IMR-90 (cell line): ENCODE measurements around the gene CLSTN3. TPM values are rescaled to one million over a fixed set of nuclear protein-coding genes. Genes with fewer than 3 reads are reported as not detected.

Source experiments
- ATAC-seq: fragments of 200-7000 bp; cut with Tn5 transposase; 2 replicates; pipeline ENCODE4 v1.9.1; 2020; ENCODE audit warnings: low read depth, mild to moderate bottlenecking, moderate library complexity
- BruUV-seq: library from RNA; stranded (reverse); fragments of 400-500 nt; replicated peaks from 2 replicates; lab custom pipeline; 2021; lab: Mats Ljungman, UMichigan
- CTCF ChIA-PET: fragments of 300-600 bp; formaldehyde crosslinking; extraction: SDS; loops from one replicate; lab custom pipeline; 2021; ENCODE audit warnings: antibody characterized with exemption; lab: Yijun Ruan, JAX
- POLR2A ChIA-PET: fragments of 300-600 bp; sonication (Branson Sonifier 250); formaldehyde crosslinking; loops from one replicate; lab custom pipeline; 2022; ENCODE audit warnings: antibody characterized with exemption; ENCODE audit not compliant: unreplicated experiment; lab: Charles Lee
- DNase-seq: peaks from one replicate; pipeline ENCODE4 v3.0.0; 2013
- H2AFZ ChIP-seq: replicated peaks from 2 replicates; pipeline ENCODE3; 2013; ENCODE audit warnings: low read length, mild to moderate bottlenecking; ENCODE audit not compliant: poor library complexity
- H2AK5ac ChIP-seq: 2 replicates; pipeline ENCODE4 v1.6.1; 2013; ENCODE audit warnings: low read depth, low read length, inconsistent platforms
- H2AK9ac ChIP-seq: replicated peaks from 2 replicates; pipeline ENCODE3; 2013; ENCODE audit warnings: mild to moderate bottlenecking, low read depth, low read length, moderate library complexity; ENCODE audit not compliant: poor library complexity
- H2BK120ac ChIP-seq: 2 replicates; pipeline ENCODE4 v1.6.1; 2013; ENCODE audit warnings: low read depth, low read length, inconsistent platforms
- H2BK15ac ChIP-seq: 3 replicates; pipeline ENCODE4 v1.6.1; 2013; ENCODE audit warnings: low read depth, low read length, inconsistent platforms
- H2BK20ac ChIP-seq: 2 replicates; pipeline ENCODE4 v1.6.1; 2013; ENCODE audit warnings: low read depth, mild to moderate bottlenecking, inconsistent platforms, low read length, moderate library complexity
- H2BK5ac ChIP-seq: 2 replicates; pipeline ENCODE4 v1.6.1; 2013; ENCODE audit warnings: mild to moderate bottlenecking, low read depth, low read length, inconsistent platforms; ENCODE audit not compliant: poor library complexity, severe bottlenecking
- H3K14ac ChIP-seq: replicated peaks from 2 replicates; pipeline ENCODE4 v1.6.1; 2013; ENCODE audit warnings: low read depth, low read length, inconsistent platforms
- H3K18ac ChIP-seq: 2 replicates; pipeline ENCODE4 v1.6.1; 2013; ENCODE audit warnings: low read depth, low read length, control low read depth
- H3K23ac ChIP-seq: 2 replicates; pipeline ENCODE4 v1.6.1; 2013; ENCODE audit warnings: low read depth, low read length, inconsistent platforms
- H3K27ac ChIP-seq: 2 replicates; pipeline ENCODE4 v1.5.1; 2013; ENCODE audit warnings: mild to moderate bottlenecking, control low read depth, low read length; ENCODE audit not compliant: insufficient read depth
- H3K27me3 ChIP-seq: 2 replicates; pipeline ENCODE4 v1.6.1; 2013; ENCODE audit warnings: low read length; ENCODE audit not compliant: control insufficient read depth, insufficient read depth
- H3K36me3 ChIP-seq: 2 replicates; pipeline ENCODE4 v1.6.1; 2013; ENCODE audit warnings: low read length, mixed read lengths; ENCODE audit not compliant: control insufficient read depth, insufficient read depth
- H3K4ac ChIP-seq: 2 replicates; pipeline ENCODE4 v1.6.1; 2013; ENCODE audit warnings: low read depth, low read length, inconsistent platforms
- H3K4me1 ChIP-seq: 2 replicates; pipeline ENCODE4 v1.6.1; 2013; ENCODE audit warnings: low read length, mixed read lengths; ENCODE audit not compliant: control insufficient read depth, insufficient read depth
- H3K4me2 ChIP-seq: 2 replicates; pipeline ENCODE4 v1.6.1; 2013; ENCODE audit warnings: low read depth, mild to moderate bottlenecking, control low read depth, low read length, moderate library complexity
- H3K4me3 ChIP-seq: 2 replicates; pipeline ENCODE4 v1.5.1; 2013; ENCODE audit warnings: low read depth, mild to moderate bottlenecking, control low read depth, low read length, moderate library complexity; ENCODE audit not compliant: insufficient read depth
- H3K56ac ChIP-seq: 2 replicates; pipeline ENCODE4 v1.6.1; 2013; ENCODE audit warnings: low read length, inconsistent platforms; ENCODE audit not compliant: insufficient read depth; ENCODE audit errors: extremely low read depth
- H3K79me1 ChIP-seq, 2 experiments: 2 replicates each; pipeline ENCODE4 v1.6.1; 2013; ENCODE audit warnings: low read length in 2 of 2, inconsistent platforms in 1 of 2, low read depth in 1 of 2
- H3K9ac ChIP-seq: 2 replicates; pipeline ENCODE4 v1.6.1; 2013; ENCODE audit warnings: low read depth, low read length, control low read depth
- H3K9me1 ChIP-seq: 2 replicates; pipeline ENCODE4 v1.6.1; 2013; ENCODE audit warnings: low read length, inconsistent platforms; ENCODE audit not compliant: insufficient read depth
- H3K9me3 ChIP-seq: 2 replicates; pipeline ENCODE4 v1.6.1; 2013; ENCODE audit warnings: low read length; ENCODE audit not compliant: control insufficient read depth, insufficient read depth
- H4K20me1 ChIP-seq: 2 replicates; pipeline ENCODE4 v1.6.1; 2013; ENCODE audit warnings: low read length, inconsistent platforms; ENCODE audit not compliant: insufficient read depth
- H4K5ac ChIP-seq: 2 replicates; pipeline ENCODE4 v1.6.1; 2013; ENCODE audit warnings: mild to moderate bottlenecking, low read depth, low read length, control low read depth
- H4K8ac ChIP-seq, 2 experiments: 2 replicates each; pipeline ENCODE4 v1.6.1; 2013; ENCODE audit warnings: low read depth in 2 of 2, low read length in 2 of 2, control low read depth in 1 of 2, inconsistent platforms in 1 of 2
- H4K91ac ChIP-seq: 2 replicates; pipeline ENCODE4 v1.6.1; 2013; ENCODE audit warnings: low read depth, low read length, inconsistent platforms; ENCODE audit not compliant: insufficient read depth
- BHLHE40 ChIP-seq: fragments of 150-350 bp; IDR thresholded peaks from 2 replicates; pipeline ENCODE4 v1.6.1; 2016; ENCODE audit warnings: mild to moderate bottlenecking, low read depth, low read length
- CEBPB ChIP-seq: IDR thresholded peaks from 2 replicates; pipeline ENCODE4 v1.6.1; 2012; ENCODE audit warnings: low read depth, low read length, improper control_type of control experiment
- CHD1 ChIP-seq: IDR thresholded peaks from 2 replicates; pipeline ENCODE4 v1.6.1; 2012; ENCODE audit warnings: low read depth, low read length, improper control_type of control experiment
- ELK1 ChIP-seq: fragments of 150-350 bp; IDR thresholded peaks from 2 replicates; pipeline ENCODE4 v1.6.1; 2016; ENCODE audit warnings: low read depth, mild to moderate bottlenecking, low read length, moderate library complexity, borderline replicate concordance
- FOS ChIP-seq: fragments of 150-350 bp; IDR thresholded peaks from 2 replicates; pipeline ENCODE4 v1.6.1; 2016; ENCODE audit warnings: low read depth, low read length
- MAFK ChIP-seq: IDR thresholded peaks from 2 replicates; pipeline ENCODE4 v1.6.1; 2012; ENCODE audit warnings: low read depth, low read length, improper control_type of control experiment
- MAZ ChIP-seq: IDR thresholded peaks from 2 replicates; pipeline ENCODE4 v1.6.1; 2012; ENCODE audit warnings: low read depth, mild to moderate bottlenecking, low read length, improper control_type of control experiment, moderate library complexity, borderline replicate concordance
- MXI1 ChIP-seq: IDR thresholded peaks from 2 replicates; pipeline ENCODE4 v1.6.1; 2012; ENCODE audit warnings: low read depth, mild to moderate bottlenecking, low read length, moderate library complexity, borderline replicate concordance
- NFE2L2 ChIP-seq: fragments of 150-350 bp; IDR thresholded peaks from 2 replicates; pipeline ENCODE4 v1.6.1; 2016; ENCODE audit warnings: low read depth, mild to moderate bottlenecking, low read length
- POLR2A ChIP-seq: IDR thresholded peaks from 2 replicates; pipeline ENCODE4 v1.6.1; 2012; ENCODE audit warnings: mild to moderate bottlenecking, low read depth, low read length
- RAD21 ChIP-seq: IDR thresholded peaks from 2 replicates; pipeline ENCODE4 v1.6.1; 2012; ENCODE audit warnings: low read length, improper control_type of control experiment
- RCOR1 ChIP-seq: IDR thresholded peaks from 2 replicates; pipeline ENCODE4 v1.6.1; 2012; ENCODE audit warnings: mild to moderate bottlenecking, low read length, improper control_type of control experiment; ENCODE audit not compliant: insufficient replicate concordance
- RFX5 ChIP-seq: IDR thresholded peaks from 2 replicates; pipeline ENCODE4 v1.8.0; 2012; ENCODE audit warnings: low read depth, mild to moderate bottlenecking, low read length, moderate library complexity
- SMC3 ChIP-seq: fragments of 150-350 bp; IDR thresholded peaks from 2 replicates; pipeline ENCODE4 v1.6.1; 2016; ENCODE audit warnings: low read depth, mild to moderate bottlenecking, antibody characterized with exemption, low read length, moderate library complexity
- USF2 ChIP-seq: fragments of 150-350 bp; IDR thresholded peaks from 2 replicates; pipeline ENCODE4 v1.6.1; 2017; ENCODE audit warnings: mild to moderate bottlenecking, antibody characterized with exemption, low read length, low read depth
- WGBS, 2 experiments: methylation state at CpG; one replicate each; pipeline versions ENCODE4 v1.1.5 to v1.1.7; 2013; ENCODE audit warnings: missing lambda C conversion rate in 2 of 2; ENCODE audit not compliant: insufficient read length in 1 of 2; ENCODE audit errors: extremely low coverage in 2 of 2; 5-methylcytosine and 5-hydroxymethylcytosine counted together
- dilution Hi-C: fragments of 300-500 bp; cut with HindIII; formaldehyde crosslinking; loops from one replicate; pipeline ENCODE4 v1.14.3; 2018; ENCODE audit warnings: low sequenced_read_pairs; ENCODE audit not compliant: unreplicated experiment
- in situ Hi-C: fragments of 300-500 bp; cut with MboI; formaldehyde crosslinking; loops from 3 replicates; pipeline ENCODE4 v1.14.3; 2019; ENCODE audit warnings: low sequenced_read_pairs, inconsistent platforms, mixed read lengths
- intact Hi-C: fragments of 100-400 bp; cut with micrococcal nuclease; formaldehyde crosslinking; loops from 2 replicates; pipeline ENCODE4 v1.10.0; 2022
- polyA plus RNA-seq, 3 experiments: library from polyadenylated mRNA; depleted of rRNA; stranded (reverse); fragments of >200 nt; gene quantifications; 2 replicates each; pipeline ENCODE4 v1.2.3, GENCODE V29; 2012; ENCODE audit warnings: low replicate concordance in 1 of 3
- total RNA-seq: library from RNA; depleted of rRNA; stranded (reverse); fragments of >200 nt; gene quantifications from 2 replicates; pipeline ENCODE4 v1.2.3, GENCODE V29; 2012
- TF ChIP-seq, protein P1 (sequence below): conservative IDR thresholded peaks from 2 replicates; pipeline ENCODE4 v1.5.1; 2012; ENCODE audit warnings: mild to moderate bottlenecking, low read depth, low read length, improper control_type of control experiment

Gene CLSTN3
- total and polyA plus RNA-seq, 2 of the 4 experiments (the other 2 are of a cell fraction) = 4.1 to 16.4 TPM

DNA sequence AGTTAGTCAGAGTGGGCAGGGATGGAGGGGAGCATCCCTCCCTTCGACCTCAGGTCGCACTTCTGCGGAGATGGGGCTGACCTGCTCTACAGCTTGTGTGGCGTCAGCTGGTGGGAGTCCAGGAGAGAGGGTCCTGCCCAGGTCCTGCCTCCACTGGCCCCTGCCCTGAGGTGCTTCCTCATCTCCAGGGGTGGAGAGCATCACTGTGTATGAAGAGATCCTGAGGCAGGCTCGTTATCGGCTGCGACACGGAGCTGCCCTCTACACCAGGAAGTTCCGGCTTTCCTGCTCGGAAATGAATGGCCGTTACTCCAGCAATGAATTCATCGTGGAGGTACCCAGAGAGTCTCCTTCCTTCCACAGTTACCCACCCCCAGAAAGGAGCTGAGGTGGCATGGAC is 20.2 kb downstream of the CLSTN3 start:
- H3K9ac ChIP-seq = no peak overlapping the region
- no peak overlapping the region for H2AK5ac ChIP-seq
- H3K56ac ChIP-seq = no peak overlapping the region
- 100% methylated on average over 1 of the region's 12 CpGs; no CpG with 5 or more reads in 1 of the 2 experiments for WGBS, 2 experiments
- H2AFZ ChIP-seq = no peak overlapping the region
- ATAC-seq = no peak
- H3K9me3 ChIP-seq = no peaks in the 10 kb centered on the region
- no peaks in the 10 kb centered on the region for H3K27me3 ChIP-seq
- no peaks in the 10 kb centered on the region for H3K79me1 ChIP-seq
- in situ Hi-C loops = no loop called here
- no peak overlapping the region for H3K4ac ChIP-seq
- H3K4me3 ChIP-seq = no peak overlapping the region
- no peak overlapping the region for H2BK20ac ChIP-seq
- no peak overlapping the region for H3K14ac ChIP-seq
- H3K27ac ChIP-seq = no peak overlapping the region
- H4K20me1 ChIP-seq = no peaks in the 10 kb centered on the region; the same call in 1 of the 2 replicates
- H2BK120ac ChIP-seq = no peak overlapping the region
- ChIA-PET POLR2A (no interaction called here), CTCF (no interaction called here)
- no peak overlapping the region for H2AK9ac ChIP-seq
- H2BK5ac ChIP-seq = no peak overlapping the region
- no peaks in the 10 kb centered on the region for H3K9me1 ChIP-seq
- no peak overlapping the region for H4K91ac ChIP-seq
- intact Hi-C loops = no loop called here
- H3K23ac ChIP-seq = no peak overlapping the region
- no peak overlapping the region for H3K18ac ChIP-seq
- H3K4me2 ChIP-seq = no peak overlapping the region
- no peak overlapping the region for H2BK15ac ChIP-seq
- peaks cover 42% of the 10 kb centered on the region for H3K36me3 ChIP-seq
- dilution Hi-C loops = no loop called here
- no TSS peak for BruUV-seq
- H4K5ac ChIP-seq = no peak overlapping the region
- no peak overlapping the region for H4K8ac ChIP-seq
- DNase-seq = no peak
- no peak for TF ChIP-seq RCOR1
- TF ChIP-seq CEBPB = no peak
- TF ChIP-seq CHD1 = no peak
- TF ChIP-seq BHLHE40 = no peak
- TF ChIP-seq, protein P1, sequence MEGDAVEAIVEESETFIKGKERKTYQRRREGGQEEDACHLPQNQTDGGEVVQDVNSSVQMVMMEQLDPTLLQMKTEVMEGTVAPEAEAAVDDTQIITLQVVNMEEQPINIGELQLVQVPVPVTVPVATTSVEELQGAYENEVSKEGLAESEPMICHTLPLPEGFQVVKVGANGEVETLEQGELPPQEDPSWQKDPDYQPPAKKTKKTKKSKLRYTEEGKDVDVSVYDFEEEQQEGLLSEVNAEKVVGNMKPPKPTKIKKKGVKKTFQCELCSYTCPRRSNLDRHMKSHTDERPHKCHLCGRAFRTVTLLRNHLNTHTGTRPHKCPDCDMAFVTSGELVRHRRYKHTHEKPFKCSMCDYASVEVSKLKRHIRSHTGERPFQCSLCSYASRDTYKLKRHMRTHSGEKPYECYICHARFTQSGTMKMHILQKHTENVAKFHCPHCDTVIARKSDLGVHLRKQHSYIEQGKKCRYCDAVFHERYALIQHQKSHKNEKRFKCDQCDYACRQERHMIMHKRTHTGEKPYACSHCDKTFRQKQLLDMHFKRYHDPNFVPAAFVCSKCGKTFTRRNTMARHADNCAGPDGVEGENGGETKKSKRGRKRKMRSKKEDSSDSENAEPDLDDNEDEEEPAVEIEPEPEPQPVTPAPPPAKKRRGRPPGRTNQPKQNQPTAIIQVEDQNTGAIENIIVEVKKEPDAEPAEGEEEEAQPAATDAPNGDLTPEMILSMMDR = no peak
- no peak for TF ChIP-seq MAFK
- no peak for TF ChIP-seq MXI1
- TF ChIP-seq NFE2L2 = no peak
- TF ChIP-seq USF2 = no peak
- TF ChIP-seq ELK1 = no peak
- TF ChIP-seq MAZ = no peak
- no peak for TF ChIP-seq RFX5
- TF ChIP-seq RAD21 = no peak
- no peak for TF ChIP-seq SMC3
- TF ChIP-seq POLR2A = no peak
- no peak for TF ChIP-seq FOS
- no peaks in the 10 kb centered on the region for H3K4me1 ChIP-seq
